ENCODE results near the gene EPM2AIP1.
"Not testable (repeated sequence)": the region's sequence is repeated elsewhere in the genome, so short reads cannot be mapped to it uniquely, and the experiment has no call there.

Gene EPM2AIP1

DNA sequence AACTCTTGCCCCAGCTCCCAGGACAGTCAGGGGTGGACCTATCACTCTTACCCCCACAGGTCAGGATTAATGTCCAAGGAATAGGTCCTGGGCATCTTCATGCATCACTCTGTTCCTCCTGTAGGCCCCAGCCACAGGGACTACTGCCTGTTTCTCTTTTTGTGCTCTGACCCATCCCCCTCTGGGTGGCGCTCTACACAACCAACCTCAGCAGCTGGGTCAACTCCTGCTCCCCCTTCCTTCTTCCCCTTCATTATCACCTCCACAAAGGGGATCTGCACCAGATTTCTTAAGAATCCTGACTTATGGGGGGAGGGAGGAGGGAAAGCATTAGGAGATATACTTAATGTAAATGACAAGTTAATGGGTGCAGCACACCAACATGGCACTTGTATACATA lies 35.9 kb downstream of the EPM2AIP1 start:
- in situ Hi-C loops (cut with MboI; ENCODE audit: low sequenced_read_pairs, unreplicated experiment): loop anchor here (25.0 kb wide), 1 partner anchor 220 kb away; no protein-coding TSS in a partner anchor
- TF ChIP-seq, protein P1, sequence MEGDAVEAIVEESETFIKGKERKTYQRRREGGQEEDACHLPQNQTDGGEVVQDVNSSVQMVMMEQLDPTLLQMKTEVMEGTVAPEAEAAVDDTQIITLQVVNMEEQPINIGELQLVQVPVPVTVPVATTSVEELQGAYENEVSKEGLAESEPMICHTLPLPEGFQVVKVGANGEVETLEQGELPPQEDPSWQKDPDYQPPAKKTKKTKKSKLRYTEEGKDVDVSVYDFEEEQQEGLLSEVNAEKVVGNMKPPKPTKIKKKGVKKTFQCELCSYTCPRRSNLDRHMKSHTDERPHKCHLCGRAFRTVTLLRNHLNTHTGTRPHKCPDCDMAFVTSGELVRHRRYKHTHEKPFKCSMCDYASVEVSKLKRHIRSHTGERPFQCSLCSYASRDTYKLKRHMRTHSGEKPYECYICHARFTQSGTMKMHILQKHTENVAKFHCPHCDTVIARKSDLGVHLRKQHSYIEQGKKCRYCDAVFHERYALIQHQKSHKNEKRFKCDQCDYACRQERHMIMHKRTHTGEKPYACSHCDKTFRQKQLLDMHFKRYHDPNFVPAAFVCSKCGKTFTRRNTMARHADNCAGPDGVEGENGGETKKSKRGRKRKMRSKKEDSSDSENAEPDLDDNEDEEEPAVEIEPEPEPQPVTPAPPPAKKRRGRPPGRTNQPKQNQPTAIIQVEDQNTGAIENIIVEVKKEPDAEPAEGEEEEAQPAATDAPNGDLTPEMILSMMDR (IDR thresholded peaks at IDR 0.05; ENCODE audit: borderline replicate concordance, control extremely low read depth, extremely low read depth, insufficient read depth, missing control alignments): peak; percentile 12
- no peak for DNase-seq (ENCODE audit: low spot score)

DNA sequence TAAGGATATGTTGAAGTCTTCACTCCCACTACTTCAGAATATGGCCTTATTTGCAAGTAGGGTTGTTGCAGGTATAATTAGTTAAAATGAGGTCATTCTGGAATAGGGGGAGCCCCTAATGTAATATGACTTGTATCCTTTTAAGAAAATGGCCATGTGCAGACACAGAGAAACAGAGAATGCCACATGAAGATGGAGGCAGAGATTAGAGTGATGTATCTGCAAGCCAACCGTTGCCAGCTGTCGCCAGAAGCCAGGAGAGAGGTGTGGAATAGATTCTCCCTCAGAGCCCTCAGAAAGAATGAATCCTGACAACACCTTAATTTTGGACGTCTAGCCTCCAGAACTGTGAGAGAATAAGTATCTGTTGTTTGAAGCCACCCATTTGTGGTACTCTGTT lies 36.8 kb downstream of the EPM2AIP1 start:
- in situ Hi-C loops (cut with MboI; ENCODE audit: low sequenced_read_pairs, unreplicated experiment): loop anchor here (25.0 kb wide), 1 partner anchor 219 kb away; no protein-coding TSS in a partner anchor
- DNase-seq (ENCODE audit: low spot score): no peak
- TF ChIP-seq, protein P1 (IDR thresholded peaks at IDR 0.05; ENCODE audit: borderline replicate concordance, control extremely low read depth, extremely low read depth, insufficient read depth, missing control alignments): no peak

DNA sequence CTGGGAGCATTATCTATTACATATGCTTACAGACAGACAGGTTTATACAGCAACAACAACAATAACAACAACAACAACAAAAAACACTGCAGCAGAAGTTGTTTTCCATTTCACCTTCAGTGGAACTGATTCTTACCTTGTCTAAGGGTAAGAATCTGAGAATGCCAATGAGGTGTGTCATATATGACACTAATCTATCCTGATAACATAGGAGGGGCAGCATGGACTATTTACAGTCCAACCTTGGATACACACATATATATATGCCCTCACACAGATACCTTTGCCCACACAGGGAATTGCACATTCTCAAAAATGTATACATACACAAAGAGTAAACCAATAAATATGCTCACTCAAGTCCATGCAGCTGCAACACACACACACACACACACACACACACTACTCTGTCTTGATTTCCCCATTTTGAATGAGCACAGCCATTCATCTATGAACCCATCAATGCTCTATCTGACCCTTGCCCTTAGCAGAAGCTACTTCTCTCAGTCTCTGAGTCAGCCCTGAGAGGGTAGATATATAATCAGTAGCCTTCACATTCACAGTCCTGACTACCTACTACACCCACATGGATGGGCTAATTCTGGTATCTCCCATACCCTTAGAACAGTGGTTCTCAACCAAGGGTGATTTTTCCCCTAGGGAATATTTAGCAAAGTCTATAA lies 38.3 kb downstream of the EPM2AIP1 start:
- in situ Hi-C loops (cut with MboI; ENCODE audit: low sequenced_read_pairs, unreplicated experiment): loop anchor here (25.0 kb wide), 1 partner anchor 217 kb away; no protein-coding TSS in a partner anchor
- DNase-seq (ENCODE audit: low spot score): no peak
- TF ChIP-seq, protein P1 (IDR thresholded peaks at IDR 0.05; ENCODE audit: borderline replicate concordance, control extremely low read depth, extremely low read depth, insufficient read depth, missing control alignments): no peak

DNA sequence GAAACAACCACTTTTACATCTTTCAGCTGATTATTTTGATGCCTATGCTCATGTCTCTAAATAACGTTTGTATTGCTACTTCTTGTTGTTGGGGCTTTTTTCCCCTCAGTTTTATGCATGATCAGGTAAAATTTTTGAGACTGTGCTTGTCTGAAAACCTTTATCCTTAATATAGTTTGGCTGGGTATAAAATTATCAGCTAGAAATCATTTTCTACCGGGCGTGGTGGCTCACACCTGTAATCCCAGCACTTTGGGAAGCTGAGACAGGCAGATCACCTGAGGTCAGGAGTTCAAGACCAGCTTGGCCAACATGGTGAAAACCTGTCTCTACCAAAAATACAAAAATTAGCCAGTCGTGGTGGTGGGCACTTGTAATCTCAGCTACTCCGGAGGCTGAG lies 45.1 kb downstream of the EPM2AIP1 start:
- in situ Hi-C loops (cut with MboI; ENCODE audit: low sequenced_read_pairs, unreplicated experiment); DNase-seq (ENCODE audit: low spot score): not testable (repeated sequence)

DNA sequence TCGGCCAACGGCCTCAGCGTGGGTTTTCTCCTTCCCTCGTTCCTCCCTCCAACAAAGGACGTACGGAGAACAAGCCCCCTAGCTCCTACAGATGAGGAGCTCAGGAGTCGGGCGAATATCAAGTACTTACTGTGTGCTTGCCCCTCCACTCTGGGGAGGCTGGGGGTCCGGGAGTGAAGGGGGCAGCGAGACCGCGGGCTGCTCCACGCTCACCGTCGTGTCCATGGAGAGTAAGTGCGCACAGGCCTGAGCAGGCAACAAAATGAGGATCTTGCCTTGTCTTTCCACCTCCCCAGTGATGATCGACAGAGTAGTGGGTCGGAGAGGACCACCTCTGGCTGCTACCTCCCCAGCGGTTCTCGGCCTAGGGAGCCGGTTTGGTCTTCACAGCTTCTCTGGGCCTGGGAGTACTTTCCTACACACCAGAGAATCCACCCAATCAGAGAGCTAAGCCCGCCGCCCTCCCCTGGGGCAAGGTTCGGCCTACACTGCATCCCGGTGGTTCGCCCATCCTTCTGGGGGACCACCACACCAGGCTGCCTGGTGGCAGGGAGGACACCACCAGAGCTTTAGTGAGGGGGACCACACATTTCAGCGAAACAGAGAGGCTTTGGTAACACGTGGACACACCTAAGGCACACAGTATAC lies 47.5 kb downstream of the EPM2AIP1 start:
- no peak for DNase-seq (ENCODE audit: low spot score)
- in situ Hi-C loops (cut with MboI; ENCODE audit: low sequenced_read_pairs, unreplicated experiment): no loop called here
- TF ChIP-seq, protein P1 (IDR thresholded peaks at IDR 0.05; ENCODE audit: borderline replicate concordance, control extremely low read depth, extremely low read depth, insufficient read depth, missing control alignments): no peak

DNA sequence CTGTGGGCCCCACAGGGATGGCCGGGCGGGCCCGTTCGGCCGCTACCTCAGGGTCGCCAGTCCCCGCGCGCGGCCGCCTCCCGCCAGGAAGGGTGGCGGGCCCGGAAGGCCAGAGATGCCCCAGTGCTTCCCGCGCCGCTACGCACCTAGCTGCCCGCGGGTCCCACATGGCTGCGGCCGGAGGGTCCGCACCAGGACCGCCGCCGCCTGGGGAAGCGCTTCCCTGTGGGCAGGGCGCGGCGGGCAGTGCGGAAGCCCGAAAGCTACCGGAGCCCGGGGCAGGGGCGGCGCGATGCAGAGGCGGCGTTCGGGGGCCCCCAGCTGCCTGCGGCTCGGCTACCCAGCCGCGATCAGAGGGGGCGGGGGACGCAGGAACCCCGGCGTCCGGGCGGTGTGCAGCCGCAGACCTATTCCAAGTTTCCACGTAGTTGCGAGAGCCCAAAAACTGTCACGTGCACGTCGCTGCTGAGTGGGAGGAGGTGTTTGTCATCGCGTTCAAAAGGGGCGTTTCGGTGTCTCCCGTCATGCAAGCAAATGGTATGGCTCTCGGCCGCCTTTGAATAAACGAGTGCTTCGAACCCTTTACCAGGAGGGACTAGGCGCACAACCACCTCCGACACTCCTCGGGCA lies 48.2 kb downstream of the EPM2AIP1 start, which contains the start of gene TRANK1:
TSS of gene TRANK1 (minus strand) at position 414 of the 630 bp plus-strand sequence. CDS start at position 169, 245 bp downstream.
- in situ Hi-C loops (cut with MboI; ENCODE audit: low sequenced_read_pairs, unreplicated experiment): no loop called here
- DNase-seq (ENCODE audit: low spot score): peak; percentile 80
- TF ChIP-seq, protein P1 (IDR thresholded peaks at IDR 0.05; ENCODE audit: borderline replicate concordance, control extremely low read depth, extremely low read depth, insufficient read depth, missing control alignments): no peak
